ENCODE measurements around the gene ADAT3.

Gene ADAT3

GRCh38 chr19:1957562-1958248, 52.5 kb downstream of the ADAT3 start:
- DNase-seq (ENCODE audit: low read depth), result no peak

- DNase-seq (ENCODE audit: low read depth), result no peak
Observed at GRCh38 chr19:1959928-1960589, 54.9 kb downstream of the ADAT3 start.

GRCh38 chr19:1961000-1961883, 56.0 kb downstream of the ADAT3 start:
- no peak for DNase-seq (ENCODE audit: low read depth)

GRCh38 chr19:1962674-1963073, 57.5 kb downstream of the ADAT3 start:
- no peak for DNase-seq (ENCODE audit: low read depth)

Measured in stimulated activated CD8-positive, alpha-beta memory T cell treated with anti-CD3 and anti-CD28 coated beads, Interleukin-12 subunit alpha, Interleukin-12 subunit beta, amount 100 ng/mL, for 4 hours (primary cell).